ENCODE measurements around the gene SIDT2.
A peak's percentile ranks its signal among the peaks of the same experiment; 100 is the strongest.
"Not testable (repeated sequence)": the region's sequence is repeated elsewhere in the genome, so short reads cannot be mapped to it uniquely, and the experiment has no call there.

The SIDT2 gene

GRCh38 chr11:117171404-117172061, 7.0 kb upstream of the SIDT2 start:
- DNase-seq (ENCODE audit: low read depth, low spot score) = no peak

GRCh38 chr11:117172724-117173421, 5.7 kb upstream of the SIDT2 start:
- DNase-seq (ENCODE audit: low read depth, low spot score) = no peak

- no peak for DNase-seq (ENCODE audit: low read depth, low spot score)
These were observed 3.4 kb upstream of the SIDT2 start for GRCh38 chr11:117175104-117175503.

- DNase-seq (ENCODE audit: low read depth, low spot score) = no peak
These were observed 2.8 kb upstream of the SIDT2 start for GRCh38 chr11:117175781-117176180.

GRCh38 chr11:117176186-117176585, 2.4 kb upstream of the SIDT2 start:
- DNase-seq (ENCODE audit: low read depth, low spot score) = no peak

GRCh38 chr11:117177534-117178209, 871 bp upstream of the SIDT2 start:
- DNase-seq (ENCODE audit: low read depth, low spot score) = no peak

- no peak for DNase-seq (ENCODE audit: low read depth, low spot score)
These were observed 781 bp downstream of the SIDT2 start for GRCh38 chr11:117179048-117179999.

GRCh38 chr11:117180020-117180419, 1.5 kb downstream of the SIDT2 start:
- DNase-seq (ENCODE audit: low read depth, low spot score) = no peak

- peak; percentile 75 for DNase-seq (ENCODE audit: low read depth, low spot score)
These were observed 2.4 kb downstream of the SIDT2 start for GRCh38 chr11:117180661-117181585.

- DNase-seq (ENCODE audit: low read depth, low spot score) = no peak
These were observed 3.3 kb downstream of the SIDT2 start for GRCh38 chr11:117181586-117182550.

GRCh38 chr11:117182551-117182935, 4.0 kb downstream of the SIDT2 start:
- no peak for DNase-seq (ENCODE audit: low read depth, low spot score)

GRCh38 chr11:117183178-117183577, 4.6 kb downstream of the SIDT2 start:
- not testable (repeated sequence) for DNase-seq (ENCODE audit: low read depth, low spot score)

GRCh38 chr11:117183724-117184349, 5.3 kb downstream of the SIDT2 start:
- DNase-seq (ENCODE audit: low read depth, low spot score) = no peak

GRCh38 chr11:117185736-117186430, 7.3 kb downstream of the SIDT2 start:
- DNase-seq (ENCODE audit: low read depth, low spot score) = no peak

- DNase-seq (ENCODE audit: low read depth, low spot score) = no peak
These were observed 7.9 kb downstream of the SIDT2 start for GRCh38 chr11:117186431-117186761.

- DNase-seq (ENCODE audit: low read depth, low spot score) = no peak
These were observed 8.5 kb downstream of the SIDT2 start for GRCh38 chr11:117187007-117187406.

GRCh38 chr11:117187428-117187798, 8.9 kb downstream of the SIDT2 start:
- DNase-seq (ENCODE audit: low read depth, low spot score) = no peak

- DNase-seq (ENCODE audit: low read depth, low spot score) = no peak
These were observed 9.4 kb downstream of the SIDT2 start for GRCh38 chr11:117187799-117188481.
